ENCODE data around the gene ADAMTS17.

DNA sequence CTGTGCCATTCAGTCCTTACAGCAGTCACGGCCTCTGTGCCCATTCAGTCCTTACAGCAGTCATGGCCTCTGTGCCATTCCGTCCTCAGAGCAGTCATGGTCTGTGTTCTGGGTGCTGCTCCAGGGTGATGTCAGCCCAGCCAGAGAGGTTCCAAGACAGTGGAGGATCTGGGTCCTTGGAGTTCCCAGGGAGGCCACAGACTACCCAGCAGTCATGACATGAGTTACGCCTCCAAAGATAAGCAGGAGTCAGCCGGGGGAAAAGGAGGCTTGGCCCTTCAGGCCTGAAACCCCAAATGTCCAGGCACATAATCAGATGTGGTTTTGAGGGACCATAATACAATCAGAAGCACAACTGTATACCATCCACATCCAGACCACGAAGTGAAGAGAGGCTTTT lies 115.7 kb downstream of the ADAMTS17 start:
- TF ChIP-seq, protein P1, sequence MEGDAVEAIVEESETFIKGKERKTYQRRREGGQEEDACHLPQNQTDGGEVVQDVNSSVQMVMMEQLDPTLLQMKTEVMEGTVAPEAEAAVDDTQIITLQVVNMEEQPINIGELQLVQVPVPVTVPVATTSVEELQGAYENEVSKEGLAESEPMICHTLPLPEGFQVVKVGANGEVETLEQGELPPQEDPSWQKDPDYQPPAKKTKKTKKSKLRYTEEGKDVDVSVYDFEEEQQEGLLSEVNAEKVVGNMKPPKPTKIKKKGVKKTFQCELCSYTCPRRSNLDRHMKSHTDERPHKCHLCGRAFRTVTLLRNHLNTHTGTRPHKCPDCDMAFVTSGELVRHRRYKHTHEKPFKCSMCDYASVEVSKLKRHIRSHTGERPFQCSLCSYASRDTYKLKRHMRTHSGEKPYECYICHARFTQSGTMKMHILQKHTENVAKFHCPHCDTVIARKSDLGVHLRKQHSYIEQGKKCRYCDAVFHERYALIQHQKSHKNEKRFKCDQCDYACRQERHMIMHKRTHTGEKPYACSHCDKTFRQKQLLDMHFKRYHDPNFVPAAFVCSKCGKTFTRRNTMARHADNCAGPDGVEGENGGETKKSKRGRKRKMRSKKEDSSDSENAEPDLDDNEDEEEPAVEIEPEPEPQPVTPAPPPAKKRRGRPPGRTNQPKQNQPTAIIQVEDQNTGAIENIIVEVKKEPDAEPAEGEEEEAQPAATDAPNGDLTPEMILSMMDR (IDR thresholded peaks at IDR 0.05; ENCODE audit: low read depth, low read length): no peak
- TF ChIP-seq EZH2phosphoT487 (IDR thresholded peaks at IDR 0.05; ENCODE audit: low read depth): no peak

Measured in OCI-LY3 (cell line).